Neuronal stem cell (in vitro differentiated cells): ENCODE measurements around the gene ZNF236.

ENCODE experiments used
- DNase-seq: peaks from one replicate; pipeline ENCODE4 v3.0.0-alpha.2; 2013; ENCODE audit warnings: low spot score
- H2AFZ ChIP-seq: one replicate; pipeline ENCODE4 v1.6.1; 2013; ENCODE audit warnings: mild to moderate bottlenecking, low read length, inconsistent platforms
- H2AK5ac ChIP-seq: 2 replicates; pipeline ENCODE4 v1.6.1; 2013; ENCODE audit warnings: low read depth, mild to moderate bottlenecking, inconsistent platforms, low read length, moderate library complexity, mixed read lengths
- H2BK120ac ChIP-seq: 2 replicates; pipeline ENCODE4 v1.6.1; 2013; ENCODE audit warnings: low read depth, mild to moderate bottlenecking, inconsistent platforms, low read length, moderate library complexity, mixed read lengths
- H2BK12ac ChIP-seq: one replicate; pipeline ENCODE4 v1.6.1; 2013; ENCODE audit warnings: low read length, inconsistent platforms
- H2BK15ac ChIP-seq: 2 replicates; pipeline ENCODE4 v1.6.1; 2013; ENCODE audit warnings: mild to moderate bottlenecking, low read length, inconsistent platforms, mixed read lengths
- H2BK5ac ChIP-seq: one replicate; pipeline ENCODE4 v1.6.1; 2013; ENCODE audit warnings: inconsistent platforms, mild to moderate bottlenecking, low read length, moderate library complexity
- H3K14ac ChIP-seq: one replicate; pipeline ENCODE4 v1.6.1; 2013; ENCODE audit warnings: low read length, inconsistent platforms
- H3K18ac ChIP-seq: 2 replicates; pipeline ENCODE4 v1.6.1; 2013; ENCODE audit warnings: low read length, inconsistent platforms
- H3K23ac ChIP-seq: 2 replicates; pipeline ENCODE4 v1.6.1; 2013; ENCODE audit warnings: low read depth, mild to moderate bottlenecking, mixed read lengths, low read length, inconsistent platforms; ENCODE audit not compliant: poor library complexity
- H3K27ac ChIP-seq: replicated peaks from 3 replicates; pipeline ENCODE4 v1.5.1; 2013; ENCODE audit warnings: low read length, inconsistent platforms
- H3K27me3 ChIP-seq, 3 experiments: 2 replicates each; pipeline ENCODE4 v1.6.1; 2013; ENCODE audit warnings: low read length in 3 of 3, mild to moderate bottlenecking in 2 of 3, inconsistent platforms in 1 of 3, low read depth in 1 of 3, mixed read lengths in 1 of 3, moderate library complexity in 1 of 3; ENCODE audit not compliant: control insufficient read depth in 3 of 3, insufficient read depth in 3 of 3
- H3K36me3 ChIP-seq, 2 donors: replicated peaks in 1 of 2; 2 replicates each; pipeline ENCODE4 v1.6.1; 2013; ENCODE audit warnings: low read length in 2 of 2; ENCODE audit not compliant: control insufficient read depth in 2 of 2, insufficient read depth in 2 of 2
- H3K4ac ChIP-seq: 2 replicates; pipeline ENCODE4 v1.6.1; 2013; ENCODE audit warnings: inconsistent platforms, mild to moderate bottlenecking, low read length, moderate library complexity
- H3K4me1 ChIP-seq, 2 donors: 1 replicate in 1 of 2; 2 replicates in 1 of 2; pipeline ENCODE4 v1.6.1; 2013; ENCODE audit warnings: low read length in 2 of 2, low read depth in 1 of 2; ENCODE audit not compliant: control insufficient read depth in 2 of 2, insufficient read depth in 1 of 2
- H3K4me2 ChIP-seq: one replicate; pipeline ENCODE4 v1.6.1; 2013; ENCODE audit warnings: mild to moderate bottlenecking, low read length, inconsistent platforms; ENCODE audit not compliant: insufficient read depth, poor library complexity, severe bottlenecking
- H3K4me3 ChIP-seq, 2 donors: 2 replicates each; pipeline ENCODE4 v1.5.1; 2013; ENCODE audit warnings: low read length in 2 of 2, mild to moderate bottlenecking in 2 of 2, inconsistent platforms in 1 of 2, moderate library complexity in 1 of 2
- H3K79me1 ChIP-seq: one replicate; pipeline ENCODE4 v1.6.1; 2013; ENCODE audit warnings: low read depth, mild to moderate bottlenecking, inconsistent platforms, low read length, moderate library complexity
- H3K9ac ChIP-seq: one replicate; pipeline ENCODE4 v1.6.1; 2013; ENCODE audit warnings: mild to moderate bottlenecking, low read depth, low read length, inconsistent platforms; ENCODE audit not compliant: poor library complexity
- H3K9me3 ChIP-seq, 2 donors: replicated peaks in 1 of 2; 2 replicates each; pipeline versions ENCODE3 to v1.6.1; 2013; ENCODE audit warnings: low read length in 2 of 2, mild to moderate bottlenecking in 2 of 2, inconsistent platforms in 1 of 2, low read depth in 1 of 2, mixed read lengths in 1 of 2, moderate library complexity in 1 of 2; ENCODE audit not compliant: control insufficient read depth in 2 of 2, insufficient read depth in 1 of 2
- H4K8ac ChIP-seq: one replicate; pipeline ENCODE4 v1.6.1; 2013; ENCODE audit warnings: low read depth, mild to moderate bottlenecking, inconsistent platforms, low read length, moderate library complexity
- H4K91ac ChIP-seq: one replicate; pipeline ENCODE4 v1.6.1; 2013; ENCODE audit warnings: low read length, low read depth, mild to moderate bottlenecking, inconsistent platforms; ENCODE audit not compliant: poor library complexity
- WGBS, 2 donors: extraction: QIAGEN DNeasy Blood & Tissue Kit; methylation state at CpG; one replicate each; pipeline ENCODE4 v1.1.7; 2013; ENCODE audit warnings: missing lambda C conversion rate in 2 of 2, mixed read lengths in 1 of 2; ENCODE audit not compliant: insufficient read length in 2 of 2, insufficient replicate concordance in 1 of 2; ENCODE audit errors: extremely low coverage in 2 of 2; 5-methylcytosine and 5-hydroxymethylcytosine counted together

ZNF236 gene

DNA sequence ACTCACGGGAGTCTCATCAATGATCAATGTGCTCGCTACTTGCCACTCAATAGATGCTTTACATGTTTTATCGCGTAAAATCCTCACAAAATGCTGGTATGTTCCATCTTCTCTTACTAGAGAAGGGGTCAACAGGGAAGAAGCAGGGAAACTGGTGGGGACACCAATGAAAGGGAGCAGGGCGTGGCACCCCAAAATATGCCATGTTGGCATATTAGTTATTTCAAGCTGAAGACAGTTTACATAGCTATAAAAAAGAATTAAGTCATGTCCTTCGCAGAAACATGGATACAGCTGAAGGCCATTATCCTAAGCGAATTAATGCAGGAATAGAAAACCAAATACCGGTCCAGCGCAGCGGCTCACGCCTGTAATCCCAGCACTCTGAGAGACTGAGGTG lies 8.1 kb upstream of the ZNF236 start:
- no CpG with 5 or more reads among the region's 11 CpGs for WGBS, 2 donors

DNA sequence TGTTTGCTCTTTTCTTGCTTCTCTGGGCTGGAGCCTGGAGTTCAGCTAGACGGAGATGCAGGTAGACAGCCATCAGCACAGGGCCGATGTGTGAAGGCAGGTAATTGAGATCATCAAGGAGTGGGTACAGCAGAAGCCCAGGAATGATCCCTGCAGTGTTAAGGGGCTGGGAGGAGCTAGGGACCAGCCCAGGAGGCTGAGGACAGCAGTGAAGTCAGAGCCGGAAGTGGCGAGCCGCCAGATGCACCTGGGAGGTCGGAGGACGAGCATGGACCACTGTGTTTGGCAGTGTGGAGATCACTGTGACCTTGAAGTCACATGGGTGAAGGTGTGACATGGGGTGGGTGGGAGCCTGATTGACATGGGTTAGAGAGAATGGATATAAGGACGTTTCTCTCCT lies 6.2 kb upstream of the ZNF236 start:
- H3K79me1 ChIP-seq, result peaks cover 3% of the 10 kb centered on the region
- H3K27me3 ChIP-seq, result no peaks in the 10 kb centered on the region
- H3K4me1 ChIP-seq, result peaks cover 0 to 2% of the 10 kb centered on the region in 2 donors
- H2BK5ac ChIP-seq, result no peak overlapping the region
- H3K14ac ChIP-seq, result no peak overlapping the region
- no peak overlapping the region for H2AK5ac ChIP-seq
- no peak overlapping the region for H3K23ac ChIP-seq
- H3K36me3 ChIP-seq, result peaks cover 0 to 25% of the 10 kb centered on the region in 2 donors
- H3K9me3 ChIP-seq, result peaks cover 0 to 9% of the 10 kb centered on the region in 2 donors
- no peak overlapping the region for H4K91ac ChIP-seq
- no peak overlapping the region for H3K27ac ChIP-seq
- WGBS, 2 donors, result no CpG with 5 or more reads among the region's 8 CpGs
- H3K9ac ChIP-seq, result no peak overlapping the region
- no peak overlapping the region for H3K4me3 ChIP-seq
- no peak overlapping the region for H2BK120ac ChIP-seq
- H4K8ac ChIP-seq, result no peak overlapping the region
- H3K4ac ChIP-seq, result no peak overlapping the region
- H3K18ac ChIP-seq, result no peak overlapping the region
- DNase-seq, result no peak
- no peak overlapping the region for H2BK15ac ChIP-seq
- H3K4me2 ChIP-seq, result no peak overlapping the region
- no peak overlapping the region for H2AFZ ChIP-seq
- no peak overlapping the region for H2BK12ac ChIP-seq

More for the DNA sequence above, 8.1 kb upstream of the ZNF236 start:
- Histone ChIP-seq H3K4me3 (no peak overlapping the region), H3K14ac (no peak overlapping the region), H3K4me1 (peaks cover 0 to 2% of the 10 kb centered on the region in 2 donors), H3K79me1 (peaks cover 1% of the 10 kb centered on the region), H2AFZ (no peak overlapping the region), H3K23ac (no peak overlapping the region), H3K27me3 (no peaks in the 10 kb centered on the region), H4K8ac (no peak overlapping the region), H4K91ac (no peak overlapping the region), H2AK5ac (no peak overlapping the region), H2BK120ac (no peak overlapping the region), H3K4ac (no peak overlapping the region), H2BK15ac (no peak overlapping the region), H3K9ac (no peak overlapping the region), H3K18ac (no peak overlapping the region), H3K36me3 (peaks cover 0 to 12% of the 10 kb centered on the region in 2 donors), H3K27ac (no peak overlapping the region), H3K9me3 (no peaks in the 10 kb centered on the region), H2BK12ac (no peak overlapping the region), H3K4me2 (no peak overlapping the region), H2BK5ac (no peak overlapping the region)
- DNase-seq, result no peak

DNA sequence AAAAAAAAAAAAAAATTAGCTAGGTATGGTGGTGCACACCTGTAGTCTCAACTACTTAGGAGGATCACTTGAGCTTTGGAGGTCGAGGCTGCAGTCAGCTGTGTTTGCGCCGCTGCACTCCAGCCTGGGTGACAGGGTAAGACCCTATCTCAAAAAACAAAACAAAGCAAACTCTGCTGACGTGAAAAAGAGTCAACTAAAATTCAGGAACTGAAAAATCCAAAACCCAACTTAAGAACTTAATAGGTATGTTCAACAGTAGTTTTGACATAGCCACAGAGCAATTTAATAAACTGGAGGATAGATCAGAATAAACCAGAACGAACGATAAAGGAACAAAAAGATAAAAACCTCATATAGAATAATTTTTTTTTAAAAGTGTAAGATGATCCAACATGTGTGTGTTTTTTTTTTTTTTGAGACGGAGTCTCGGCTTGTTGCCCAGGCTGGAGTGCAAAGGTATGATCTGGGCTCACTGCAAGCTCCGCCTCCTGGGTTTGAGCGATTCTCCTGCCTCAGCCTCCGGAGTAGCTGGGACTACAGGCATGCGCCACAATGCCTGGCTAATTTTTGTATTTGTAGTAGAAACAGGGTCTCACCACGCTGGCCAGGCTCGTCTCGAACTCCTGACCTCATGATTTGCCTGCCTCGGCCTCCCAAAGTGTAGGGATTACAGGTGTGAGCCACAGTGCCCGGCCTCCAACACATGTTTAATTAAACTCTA lies 4.3 kb upstream of the ZNF236 start:
- Histone ChIP-seq H3K79me1 (peaks cover 8% of the 10 kb centered on the region), H2BK120ac (no peak overlapping the region), H3K4me1 (no peaks in the 10 kb centered on the region), H2BK15ac (no peak overlapping the region), H2BK5ac (no peak overlapping the region), H2BK12ac (no peak overlapping the region), H4K91ac (no peak overlapping the region), H3K27ac (no peak overlapping the region), H3K18ac (no peak overlapping the region), H3K36me3 (peaks cover 0 to 25% of the 10 kb centered on the region in 2 donors), H3K9me3 (peaks cover 0 to 9% of the 10 kb centered on the region in 2 donors), H3K4me3 (no peak overlapping the region), H3K27me3 (no peaks in the 10 kb centered on the region), H3K4me2 (no peak overlapping the region), H4K8ac (no peak overlapping the region), H3K9ac (no peak overlapping the region), H2AK5ac (no peak overlapping the region), H2AFZ (no peak overlapping the region), H3K4ac (no peak overlapping the region), H3K14ac (no peak overlapping the region), H3K23ac (no peak overlapping the region)
- DNase-seq, result no peak
- no CpG with 5 or more reads among the region's 17 CpGs for WGBS, 2 donors

DNA sequence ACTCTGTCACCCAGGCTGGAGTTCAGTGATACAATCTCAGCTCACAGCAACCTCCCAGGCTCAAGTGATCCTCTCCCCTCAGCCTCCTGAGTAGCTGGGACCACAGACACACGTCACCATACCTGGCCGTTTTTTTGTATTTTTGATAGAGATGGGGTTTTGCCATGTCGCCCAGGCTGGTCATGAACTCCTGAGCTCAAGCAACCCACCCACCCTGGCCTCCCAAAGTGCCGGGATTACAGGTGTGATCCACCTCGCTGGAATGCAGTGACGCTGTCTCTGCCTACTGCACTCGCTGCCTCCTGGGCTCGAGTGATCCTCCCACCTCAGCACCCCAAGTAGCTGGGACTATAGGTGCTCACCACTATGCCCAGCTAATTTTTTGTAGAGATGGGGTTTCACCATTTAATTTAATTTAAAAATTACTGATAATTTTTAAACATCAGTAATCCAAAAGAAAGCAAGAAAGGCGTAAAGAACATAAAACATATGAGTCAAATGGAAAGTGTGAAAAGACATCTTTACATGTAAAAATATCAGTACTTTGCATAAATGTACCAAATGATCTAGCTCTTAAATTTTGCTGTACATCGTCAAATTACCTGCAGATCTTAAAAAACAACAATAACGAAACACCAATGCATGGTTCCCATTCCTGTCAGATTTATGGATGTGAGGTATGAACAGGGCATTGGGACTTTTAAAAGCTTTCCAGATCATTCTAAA lies 2.8 kb upstream of the ZNF236 start:
- Histone ChIP-seq H3K4me1 (peaks cover 2 to 4% of the 10 kb centered on the region in 2 donors), H4K8ac (no peak overlapping the region), H2AK5ac (no peak overlapping the region), H4K91ac (no peak overlapping the region), H3K9ac (no peak overlapping the region), H3K79me1 (peaks cover 11% of the 10 kb centered on the region), H3K4me2 (no peak overlapping the region), H2BK120ac (no peak overlapping the region), H3K27ac (no peak overlapping the region), H3K18ac (no peak overlapping the region), H3K27me3 (no peaks in the 10 kb centered on the region), H2BK15ac (no peak overlapping the region), H2BK5ac (no peak overlapping the region), H3K36me3 (peaks cover 0 to 25% of the 10 kb centered on the region in 2 donors), H3K4ac (no peak overlapping the region), H3K4me3 (no peak overlapping the region), H3K14ac (no peak overlapping the region), H3K9me3 (peaks cover 0 to 9% of the 10 kb centered on the region in 2 donors), H3K23ac (no peak overlapping the region), H2AFZ (no peak overlapping the region), H2BK12ac (no peak overlapping the region)
- WGBS, 2 donors, result no CpG with 5 or more reads among the region's 11 CpGs
- DNase-seq, result no peak
